ENCODE measurements around the gene TUBA8. TPM values are rescaled to one million over a fixed set of nuclear protein-coding genes. Genes with fewer than 3 reads are reported as not detected.

The TUBA8 gene
- total and polyA plus RNA-seq, 2 donors (not counting 3 experiments of a cell fraction or from before 2014, with no cell fraction given): 6.9 to 8.9 TPM

DNA sequence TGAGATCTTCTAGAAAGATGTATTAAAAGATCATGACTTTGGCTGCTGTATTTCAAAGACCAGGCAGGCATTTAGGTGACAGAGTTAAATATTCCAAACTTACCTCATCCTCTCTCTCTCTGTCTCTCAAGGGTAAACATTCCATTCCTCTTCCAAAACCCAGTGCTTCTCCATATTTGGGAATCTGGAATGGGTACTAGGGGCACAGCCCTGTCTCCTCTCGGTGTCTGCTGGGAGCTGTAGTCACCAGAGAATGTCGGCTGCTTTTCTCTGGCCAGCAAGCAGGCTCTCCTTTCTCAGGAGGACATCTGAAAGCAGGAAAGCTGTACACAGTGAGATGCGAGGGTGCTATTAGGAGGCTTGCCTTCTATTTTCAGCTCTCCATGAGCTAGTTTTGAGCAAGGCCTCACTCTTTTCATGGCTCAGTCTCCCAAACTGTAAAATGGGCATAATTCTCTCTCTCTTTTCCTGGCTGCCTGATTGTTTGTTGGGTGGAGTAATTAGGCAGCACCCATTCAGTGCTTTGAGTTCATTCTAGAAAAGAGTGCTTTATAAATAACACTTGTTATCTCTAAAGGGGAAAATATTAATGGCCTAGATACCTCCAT lies 42.1 kb upstream of the TUBA8 start:
- no peak for TF ChIP-seq MYC (IDR thresholded peaks at IDR 0.05; ENCODE audit: low read depth, low read length)
- H3K4me1 ChIP-seq (ENCODE audit: control insufficient read depth, extremely low read depth, insufficient read depth, low read length): no peaks in the 10 kb centered on the region
- no peak overlapping the region for H3K4me3 ChIP-seq (replicated peaks in 1 of 3; ENCODE audit: insufficient read depth in 1 of 3, low read depth in 1 of 3, low read length in 3 of 3)
- H3K9me3 ChIP-seq (replicated peaks; ENCODE audit: control insufficient read depth, insufficient read depth, low read length): no peaks in the 10 kb centered on the region
- DNase-seq (ENCODE audit: low read depth, low spot score): no peak
- no peak overlapping the region for H3K27ac ChIP-seq (ENCODE audit: insufficient read depth, low read depth, low read length)
- ChIA-PET POLR2A (no interaction called here), CTCF (interaction anchor here (0.8 kb wide), 1 partner anchor 8 kb away, joined by 7 read pairs; no protein-coding TSS in a partner anchor)
- no peak overlapping the region for H3K9ac ChIP-seq (replicated peaks; ENCODE audit: extremely low read depth, insufficient read depth, low read length)
- no peaks in the 10 kb centered on the region for H3K36me3 ChIP-seq (ENCODE audit: control insufficient read depth in 2 of 2, extremely low read depth in 1 of 2, insufficient read depth in 2 of 2, low read length in 2 of 2)
- no peaks in the 10 kb centered on the region for H4K20me1 ChIP-seq (replicated peaks; ENCODE audit: control insufficient read depth, extremely low read depth, insufficient read depth, low read length)
- no TSS peak for BruUV-seq (replicated peaks)
- no peaks in the 10 kb centered on the region for H3K79me2 ChIP-seq (ENCODE audit: control insufficient read depth, insufficient read depth, low read length)
- no peak for FAIRE-seq
- H2AFZ ChIP-seq (ENCODE audit: low read depth, low read length): no peak overlapping the region
- H3K27me3 ChIP-seq (ENCODE audit: control insufficient read depth in 2 of 2, insufficient read depth in 2 of 2, low read length in 2 of 2): peaks cover 25 to 31% of the 10 kb centered on the region in 2 experiments
- H3K4me2 ChIP-seq (ENCODE audit: insufficient read depth, low read length): no peak overlapping the region
- intact Hi-C loops (cut with micrococcal nuclease): no loop called here
- dilution Hi-C loops (cut with MboI; ENCODE audit: extremely low pct_ligation_motif_present, low sequenced_read_pairs): no loop called here
- H3K9me1 ChIP-seq (replicated peaks; ENCODE audit: control insufficient read depth, extremely low read depth, insufficient read depth, low read length): no peaks in the 10 kb centered on the region

DNA sequence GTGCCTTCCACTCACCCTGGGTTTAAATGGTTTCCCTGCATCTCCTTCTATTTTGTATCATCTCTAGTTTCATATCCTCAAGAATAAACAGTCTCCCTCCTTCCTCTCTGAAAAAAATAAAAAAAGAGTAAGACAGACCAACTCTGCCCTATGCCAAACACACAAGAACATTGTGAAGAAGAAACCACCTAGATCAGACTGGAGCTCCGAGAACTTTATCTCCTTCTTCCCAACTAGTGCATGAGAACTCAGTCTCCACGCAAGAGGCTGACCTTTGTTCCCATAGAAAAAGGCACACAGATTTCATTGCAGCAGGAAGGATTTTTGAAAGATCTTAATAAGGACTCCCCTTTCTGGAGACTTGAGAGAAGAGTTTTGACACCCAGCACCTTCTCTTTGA lies 41.6 kb upstream of the TUBA8 start:
- ChIA-PET POLR2A (no interaction called here), CTCF (no interaction called here)
- Histone ChIP-seq H3K9me1 (replicated peaks; ENCODE audit: control insufficient read depth, extremely low read depth, insufficient read depth, low read length) (no peaks in the 10 kb centered on the region), H3K9ac (replicated peaks; ENCODE audit: extremely low read depth, insufficient read depth, low read length) (no peak overlapping the region), H3K4me3 (replicated peaks in 1 of 3; ENCODE audit: insufficient read depth in 1 of 3, low read depth in 1 of 3, low read length in 3 of 3) (no peak overlapping the region), H3K4me1 (ENCODE audit: control insufficient read depth, extremely low read depth, insufficient read depth, low read length) (no peaks in the 10 kb centered on the region), H3K27me3 (ENCODE audit: control insufficient read depth in 2 of 2, insufficient read depth in 2 of 2, low read length in 2 of 2) (peaks cover 25 to 31% of the 10 kb centered on the region in 2 experiments), H2AFZ (ENCODE audit: low read depth, low read length) (no peak overlapping the region), H3K36me3 (ENCODE audit: control insufficient read depth in 2 of 2, extremely low read depth in 1 of 2, insufficient read depth in 2 of 2, low read length in 2 of 2) (no peaks in the 10 kb centered on the region), H4K20me1 (replicated peaks; ENCODE audit: control insufficient read depth, extremely low read depth, insufficient read depth, low read length) (no peaks in the 10 kb centered on the region), H3K9me3 (replicated peaks; ENCODE audit: control insufficient read depth, insufficient read depth, low read length) (no peaks in the 10 kb centered on the region), H3K79me2 (ENCODE audit: control insufficient read depth, insufficient read depth, low read length) (no peaks in the 10 kb centered on the region), H3K27ac (ENCODE audit: insufficient read depth, low read depth, low read length) (no peak overlapping the region), H3K4me2 (ENCODE audit: insufficient read depth, low read length) (no peak overlapping the region)
- intact Hi-C loops (cut with micrococcal nuclease) (no loop called here), dilution Hi-C loops (cut with MboI; ENCODE audit: extremely low pct_ligation_motif_present, low sequenced_read_pairs) (no loop called here)
- no peak for TF ChIP-seq MYC (IDR thresholded peaks at IDR 0.05; ENCODE audit: low read depth, low read length)
- TF ChIP-seq FOS (IDR thresholded peaks at IDR 0.05; ENCODE audit: borderline replicate concordance, insufficient read depth, low read length): no peak
- no peak for TF ChIP-seq GATA2 (IDR thresholded peaks at IDR 0.05; ENCODE audit: insufficient read depth, insufficient read length, low read depth, low read length)
- FAIRE-seq (no peak), DNase-seq (ENCODE audit: low read depth, low spot score) (no peak)
- no TSS peak for BruUV-seq (replicated peaks)
